Peyer's patch (tissue), 4 donors: Measurements from ENCODE around the gene DDI2. TPM values are rescaled to one million over a fixed set of nuclear protein-coding genes. Genes with fewer than 3 reads are reported as not detected.

Experiments
- DNase-seq, 3 donors: peaks; one replicate each; pipeline ENCODE4 v3.0.0-alpha.2; 2017 to 2019
- H3K27ac ChIP-seq, 4 donors: fragments of 200-600 bp; sonication (generic); one replicate each; pipeline ENCODE4 v1.5.1; 2016 to 2019
- H3K27me3 ChIP-seq, 2 donors: fragments of 200-600 bp; sonication (generic); one replicate each; pipeline ENCODE4 v1.5.1; 2019
- H3K36me3 ChIP-seq, 3 donors: fragments of 200-600 bp; sonication (generic); one replicate each; pipeline ENCODE4 v1.5.1; 2016 to 2019
- H3K4me1 ChIP-seq, 4 donors: fragments of 200-600 bp; sonication (generic); one replicate each; pipeline ENCODE4 v1.5.1; 2016 to 2019
- H3K4me3 ChIP-seq, 4 donors: fragments of 200-600 bp; sonication (generic); 1 replicate in 3 of 4; 2 replicates in 1 of 4; pipeline ENCODE4 v1.5.1; 2016 to 2019; ENCODE audit warnings: mild to moderate bottlenecking in 1 of 4
- H3K9me3 ChIP-seq, 4 donors: fragments of 200-600 bp; sonication (generic); one replicate each; pipeline ENCODE4 v1.5.1; 2016 to 2019; ENCODE audit warnings: mild to moderate bottlenecking in 1 of 4
- CTCF ChIP-seq, 6 experiments: fragments of 450-650 bp in 4 of 6; fragments of 200-600 bp in 2 of 6; sonication (generic) in 1 of 6; IDR thresholded peaks; one replicate each; pipeline ENCODE4 v1.5.1; 2017 to 2019; ENCODE audit warnings: antibody characterized with exemption in 6 of 6, mild to moderate bottlenecking in 3 of 6, moderate library complexity in 1 of 6
- POLR2A ChIP-seq, 2 donors: fragments of 450-650 bp; IDR thresholded peaks; one replicate each; pipeline ENCODE4 v1.5.1; 2017; ENCODE audit warnings: antibody characterized with exemption in 2 of 2, mild to moderate bottlenecking in 2 of 2, moderate library complexity in 2 of 2
- small RNA-seq, 2 donors: library from RNA; depleted of rRNA; stranded (forward); fragments of <200 nt; gene quantifications; one replicate each; pipeline ENCODE3, GENCODE V24; 2016
- total RNA-seq, 4 donors: library from RNA; depleted of rRNA; stranded (reverse); fragments of >200 nt; gene quantifications; one replicate each; pipeline ENCODE4 v1.1.0, GENCODE V29; 2016

DDI2 gene
- total RNA-seq, 4 donors from 2014 or later = 56.0 to 97.1 (median 68.5) TPM

GRCh38 chr1:15714406-15715136 lies 97.3 kb downstream of the DDI2 start:
- Histone ChIP-seq H3K4me3 (no peak overlapping the region), H3K27me3 (no peaks in the 10 kb centered on the region), H3K4me1 (peaks cover 0 to 10% (median 0%) of the 10 kb centered on the region in 4 donors), H3K36me3 (peaks cover 0 to 34% (median 0%) of the 10 kb centered on the region in 3 donors), H3K9me3 (no peaks in the 10 kb centered on the region), H3K27ac (peak overlapping the region in 1 of 4 donors; percentile 16)
- no peak for DNase-seq
- TF ChIP-seq CTCF (IDR thresholded peaks at IDR 0.05) (no peak), POLR2A (IDR thresholded peaks at IDR 0.05) (no peak)

- H3K36me3 ChIP-seq = peaks cover 0 to 63% (median 0%) of the 10 kb centered on the region in 3 donors
- DNase-seq = no peak
- peaks cover 0 to 10% (median 0%) of the 10 kb centered on the region in 4 donors for H3K4me1 ChIP-seq
- no peaks in the 10 kb centered on the region for H3K9me3 ChIP-seq
- TF ChIP-seq CTCF (IDR thresholded peaks at IDR 0.05) (no peak), POLR2A (IDR thresholded peaks at IDR 0.05) (no peak)
- H3K27me3 ChIP-seq = no peaks in the 10 kb centered on the region
- H3K27ac ChIP-seq = peak overlapping the region in 1 of 4 donors; percentile 16
- no peak overlapping the region for H3K4me3 ChIP-seq
These were observed 100.3 kb downstream of the DDI2 start for GRCh38 chr1:15717418-15718125.

- peaks cover 0 to 10% (median 0%) of the 10 kb centered on the region in 4 donors for H3K4me1 ChIP-seq
- TF ChIP-seq CTCF (IDR thresholded peaks at IDR 0.05) (no peak), POLR2A (IDR thresholded peaks at IDR 0.05) (no peak)
- peak overlapping the region in 1 of 4 donors; percentile 16 for H3K27ac ChIP-seq
- H3K9me3 ChIP-seq = no peaks in the 10 kb centered on the region
- H3K27me3 ChIP-seq = no peaks in the 10 kb centered on the region
- peaks cover 0 to 70% (median 0%) of the 10 kb centered on the region in 3 donors for H3K36me3 ChIP-seq
- DNase-seq = no peak
- no peak overlapping the region for H3K4me3 ChIP-seq
These were observed 100.9 kb downstream of the DDI2 start for GRCh38 chr1:15718199-15718601.

Small RNA genes within 50 kb of the gene (small RNA-seq; reads per million reads assigned to genes)
- 0 reads per million in 2 donors for gene AL121992.2
- 0 reads per million in 2 donors for gene CD24P1
- gene RNU7-179P = 0 reads per million in 2 donors

Other genes starting within 250 kb of the DDI2 start
- gene EFHD2, start 207.6 kb upstream of the DDI2 start, total RNA-seq = 100 to 1,000 TPM in 3 of 4 donors, 10 to 100 TPM in 1; 84.2 to 236 (median 196) TPM
- gene CTRC, start 179.0 kb upstream of the DDI2 start, total RNA-seq = 1 to 10 TPM in 1 of 4 donors, not detected in 3; 3.2 TPM
- gene CELA2A, start 160.7 kb upstream of the DDI2 start, total RNA-seq = not detected
- not detected for gene CELA2B, start 141.4 kb upstream of the DDI2 start, total RNA-seq
- gene CASP9, start 93.2 kb upstream of the DDI2 start, total RNA-seq = 10 to 100 TPM in 3 of 4 donors, 1 to 10 TPM in 1; 7.4 to 34.0 (median 26.2) TPM
- 10 to 100 TPM; 20.8 to 64.4 (median 31.8) TPM for gene DNAJC16, start 90.6 kb upstream of the DDI2 start, total RNA-seq
- 10 to 100 TPM; 15.7 to 45.4 (median 39.6) TPM for gene AGMAT, start 32.4 kb upstream of the DDI2 start, total RNA-seq
- gene PLEKHM2, start 66.9 kb downstream of the DDI2 start, total RNA-seq = 10 to 100 TPM; 20.0 to 63.5 (median 37.7) TPM
- gene SLC25A34, start 118.8 kb downstream of the DDI2 start, total RNA-seq = 100 to 1,000 TPM in 1 of 4 donors, 10 to 100 TPM in 3; 32.2 to 127 (median 69.5) TPM
- gene TMEM82, start 125.0 kb downstream of the DDI2 start, total RNA-seq = 10 to 100 TPM in 3 of 4 donors, 1 to 10 TPM in 1; 2.5 to 42.4 (median 32.7) TPM
- gene FBLIM1, start 141.3 kb downstream of the DDI2 start, total RNA-seq = 100 to 1,000 TPM in 3 of 4 donors, 10 to 100 TPM in 1; 50.3 to 502 (median 337) TPM
- gene UQCRHL, start 190.2 kb downstream of the DDI2 start, total RNA-seq = 1 to 10 TPM; 1.3 to 2.5 (median 1.6) TPM
- gene SPEN, start 230.2 kb downstream of the DDI2 start, total RNA-seq = 10 to 100 TPM; 51.8 to 94.9 (median 61.5) TPM